Measurements from ENCODE around the gene SPTB. TPM values are rescaled to one million over a fixed set of nuclear protein-coding genes. Genes with fewer than 3 reads are reported as not detected.
A peak's percentile ranks its signal among the peaks of the same experiment; 100 is the strongest.

The SPTB gene
- total RNA-seq, 1 experiment from 2014 or later = 2.3 TPM

DNA sequence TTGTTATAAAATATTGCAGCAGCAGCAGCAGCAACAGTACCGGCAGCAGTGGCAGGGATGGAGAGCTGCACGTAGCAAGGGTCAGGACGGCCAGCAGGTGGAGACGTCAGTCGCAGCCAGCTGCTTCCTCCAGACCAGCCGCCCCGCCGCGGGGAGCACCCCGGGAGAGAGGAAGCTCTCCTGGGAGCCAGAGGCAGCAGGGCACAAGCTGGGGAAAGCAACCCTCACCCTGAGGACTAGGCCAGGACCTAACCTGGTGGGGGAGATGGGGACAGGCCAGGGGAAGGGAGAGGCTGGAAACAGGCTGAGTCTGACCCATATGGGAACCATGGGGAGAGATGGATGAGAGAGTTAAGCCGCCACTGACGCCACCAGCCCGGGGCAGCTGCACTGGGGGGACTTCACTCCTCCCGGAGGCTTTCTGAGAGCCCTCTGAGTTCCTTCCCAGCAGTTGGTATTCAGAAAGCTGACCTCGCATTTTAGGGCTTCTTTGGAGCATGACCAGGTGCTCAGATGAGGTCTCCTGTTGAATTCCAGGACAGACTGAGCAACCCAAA, 56.3 kb downstream of the SPTB start:
- Histone ChIP-seq H3K79me2 (ENCODE audit: low read length) (no peaks in the 10 kb centered on the region), H3K27ac (ENCODE audit: low read length) (no peak overlapping the region), H3K4me3 (ENCODE audit: low read length) (peak overlapping the region; percentile 47), H3K9ac (ENCODE audit: low read length) (no peak overlapping the region), H3K27me3 (ENCODE audit: low read length) (no peaks in the 10 kb centered on the region), H3K36me3 (ENCODE audit: low read depth, low read length) (no peaks in the 10 kb centered on the region), H3F3A (ENCODE audit: low read length, unreplicated experiment) (no peaks in the 10 kb centered on the region), H3K4me2 (ENCODE audit: low read length) (peak overlapping the region; percentile 73), H4K20me1 (ENCODE audit: low read length) (no peaks in the 10 kb centered on the region), H3K9me2 (replicated peaks; ENCODE audit: low read length) (no peaks in the 10 kb centered on the region), H3K9me3 (ENCODE audit: low read length) (no peaks in the 10 kb centered on the region), H3K4me1 (ENCODE audit: insufficient read depth, low read length) (no peaks in the 10 kb centered on the region; the same call in 1 of the 2 replicates), H2AFZ (ENCODE audit: low read length) (peak overlapping the region; percentile 84)
- ATAC-seq (peak; percentile 99), DNase-seq (peak; percentile 83)
- intact Hi-C loops (cut with micrococcal nuclease) = loop anchor here (1.0 to 5.0 kb wide), 3 partner anchors 17 to 160 kb away; no protein-coding TSS in a partner anchor
- BruUV-seq (replicated peaks) = no TSS peak
- POLR2A ChIA-PET (ENCODE audit: unreplicated experiment) = no interaction called here
- CTCF ChIA-PET = interaction anchor here (0.5 to 2.5 kb wide), 24 partner anchors 11 to 402 kb away, joined by 3 to 67 read pairs (median 4); no protein-coding TSS in a partner anchor
- TF ChIP-seq EZH2phosphoT487 (IDR thresholded peaks at IDR 0.05; ENCODE audit: borderline replicate concordance, low read length) (no peak), EZH2 (IDR thresholded peaks at IDR 0.05; ENCODE audit: low read length, unreplicated experiment) (no peak)
- TF ChIP-seq, protein P1, sequence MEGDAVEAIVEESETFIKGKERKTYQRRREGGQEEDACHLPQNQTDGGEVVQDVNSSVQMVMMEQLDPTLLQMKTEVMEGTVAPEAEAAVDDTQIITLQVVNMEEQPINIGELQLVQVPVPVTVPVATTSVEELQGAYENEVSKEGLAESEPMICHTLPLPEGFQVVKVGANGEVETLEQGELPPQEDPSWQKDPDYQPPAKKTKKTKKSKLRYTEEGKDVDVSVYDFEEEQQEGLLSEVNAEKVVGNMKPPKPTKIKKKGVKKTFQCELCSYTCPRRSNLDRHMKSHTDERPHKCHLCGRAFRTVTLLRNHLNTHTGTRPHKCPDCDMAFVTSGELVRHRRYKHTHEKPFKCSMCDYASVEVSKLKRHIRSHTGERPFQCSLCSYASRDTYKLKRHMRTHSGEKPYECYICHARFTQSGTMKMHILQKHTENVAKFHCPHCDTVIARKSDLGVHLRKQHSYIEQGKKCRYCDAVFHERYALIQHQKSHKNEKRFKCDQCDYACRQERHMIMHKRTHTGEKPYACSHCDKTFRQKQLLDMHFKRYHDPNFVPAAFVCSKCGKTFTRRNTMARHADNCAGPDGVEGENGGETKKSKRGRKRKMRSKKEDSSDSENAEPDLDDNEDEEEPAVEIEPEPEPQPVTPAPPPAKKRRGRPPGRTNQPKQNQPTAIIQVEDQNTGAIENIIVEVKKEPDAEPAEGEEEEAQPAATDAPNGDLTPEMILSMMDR (conservative IDR thresholded peaks at IDR 0.05; ENCODE audit: low read depth, low read length) = peak; percentile 90

DNA sequence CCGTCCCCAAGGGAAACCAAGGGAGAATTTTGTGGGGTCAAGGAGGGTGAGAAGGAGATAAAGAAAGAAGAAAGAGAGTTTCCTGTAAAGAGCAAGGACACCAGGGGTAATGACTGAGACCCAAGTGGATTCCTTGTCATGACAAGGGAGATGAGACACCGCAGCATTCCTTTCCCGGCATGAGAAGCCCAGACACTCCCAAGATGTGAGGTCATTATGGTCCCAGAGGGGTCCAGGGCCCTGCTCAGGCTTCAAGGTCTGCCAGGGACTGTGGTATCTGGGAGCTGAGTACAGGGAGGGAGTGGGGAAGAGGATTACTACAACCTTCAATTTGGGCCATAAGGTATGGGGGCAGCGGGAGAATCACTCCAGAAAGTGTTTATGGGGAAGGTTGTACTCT, 58.1 kb downstream of the SPTB start:
- TF ChIP-seq EZH2phosphoT487 (IDR thresholded peaks at IDR 0.05; ENCODE audit: borderline replicate concordance, low read length) = no peak
- TF ChIP-seq EZH2 (IDR thresholded peaks at IDR 0.05; ENCODE audit: low read length, unreplicated experiment) = no peak
- TF ChIP-seq, protein P1 (conservative IDR thresholded peaks at IDR 0.05; ENCODE audit: low read depth, low read length) = no peak
- Histone ChIP-seq H3K9ac (ENCODE audit: low read length) (no peak overlapping the region), H3K4me1 (ENCODE audit: insufficient read depth, low read length) (peaks cover 4% of the 10 kb centered on the region; the same call in 1 of the 2 replicates), H3K4me3 (ENCODE audit: low read length) (no peak overlapping the region), H2AFZ (ENCODE audit: low read length) (no peak overlapping the region), H3K27ac (ENCODE audit: low read length) (no peak overlapping the region), H4K20me1 (ENCODE audit: low read length) (no peaks in the 10 kb centered on the region), H3K27me3 (ENCODE audit: low read length) (no peaks in the 10 kb centered on the region), H3K4me2 (ENCODE audit: low read length) (no peak overlapping the region), H3K36me3 (ENCODE audit: low read depth, low read length) (no peaks in the 10 kb centered on the region), H3K9me3 (ENCODE audit: low read length) (no peaks in the 10 kb centered on the region), H3K9me2 (replicated peaks; ENCODE audit: low read length) (no peaks in the 10 kb centered on the region), H3K79me2 (ENCODE audit: low read length) (no peaks in the 10 kb centered on the region), H3F3A (ENCODE audit: low read length, unreplicated experiment) (no peaks in the 10 kb centered on the region)
- intact Hi-C loops (cut with micrococcal nuclease) = loop anchor here (5.0 kb wide), 1 partner anchor 71 kb away; no protein-coding TSS in a partner anchor
- CTCF ChIA-PET = no interaction called here
- ATAC-seq = no peak
- POLR2A ChIA-PET (ENCODE audit: unreplicated experiment) = interaction anchor here (0.7 kb wide), 1 partner anchor 288 kb away, joined by 5 read pairs; no protein-coding TSS in a partner anchor
- no peak for DNase-seq
- BruUV-seq (replicated peaks) = no TSS peak

DNA sequence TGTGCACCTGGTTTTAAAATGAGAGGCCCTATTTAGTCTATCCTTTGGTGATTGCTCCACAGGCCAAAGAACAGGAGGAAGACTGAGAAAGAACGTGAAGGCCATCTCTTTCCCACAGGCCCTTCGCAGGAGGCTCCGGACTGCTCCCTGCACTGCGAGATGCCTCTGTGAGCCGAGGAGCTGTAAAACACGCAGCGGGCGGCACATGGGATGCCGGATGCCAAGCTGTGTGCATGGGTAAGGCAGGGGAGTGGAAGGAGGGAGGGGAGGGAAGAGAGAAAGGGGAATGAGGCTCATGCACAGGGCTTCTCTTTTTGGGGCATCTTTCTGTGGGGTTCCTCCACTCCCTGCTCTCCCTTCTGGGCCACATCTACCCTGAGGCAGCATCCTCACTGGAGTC, 61.6 kb downstream of the SPTB start:
- no peak for ATAC-seq
- Histone ChIP-seq H4K20me1 (ENCODE audit: low read length) (no peaks in the 10 kb centered on the region), H2AFZ (ENCODE audit: low read length) (no peak overlapping the region), H3F3A (ENCODE audit: low read length, unreplicated experiment) (no peaks in the 10 kb centered on the region), H3K4me1 (ENCODE audit: insufficient read depth, low read length) (peaks cover 4% of the 10 kb centered on the region; the same call in 1 of the 2 replicates), H3K79me2 (ENCODE audit: low read length) (no peaks in the 10 kb centered on the region), H3K27ac (ENCODE audit: low read length) (no peak overlapping the region), H3K9ac (ENCODE audit: low read length) (no peak overlapping the region), H3K4me2 (ENCODE audit: low read length) (no peak overlapping the region), H3K4me3 (ENCODE audit: low read length) (no peak overlapping the region), H3K9me2 (replicated peaks; ENCODE audit: low read length) (no peaks in the 10 kb centered on the region), H3K9me3 (ENCODE audit: low read length) (no peaks in the 10 kb centered on the region), H3K27me3 (ENCODE audit: low read length) (no peaks in the 10 kb centered on the region), H3K36me3 (ENCODE audit: low read depth, low read length) (no peaks in the 10 kb centered on the region)
- BruUV-seq (replicated peaks) = no TSS peak
- TF ChIP-seq, protein P1 (conservative IDR thresholded peaks at IDR 0.05; ENCODE audit: low read depth, low read length) = no peak
- no peak for TF ChIP-seq EZH2phosphoT487 (IDR thresholded peaks at IDR 0.05; ENCODE audit: borderline replicate concordance, low read length)
- TF ChIP-seq EZH2 (IDR thresholded peaks at IDR 0.05; ENCODE audit: low read length, unreplicated experiment) = no peak
- ChIA-PET CTCF (no interaction called here), POLR2A (ENCODE audit: unreplicated experiment) (no interaction called here)
- DNase-seq = no peak
- intact Hi-C loops (cut with micrococcal nuclease) = no loop called here

Data from PC-3 (cell line).